Measurements from ENCODE around the gene OR5K4. TPM values are rescaled to one million over a fixed set of nuclear protein-coding genes. Genes with fewer than 3 reads are reported as not detected.
"Not testable (repeated sequence)": the region's sequence is repeated elsewhere in the genome, so short reads cannot be mapped to it uniquely, and the experiment has no call there.

OR5K4 gene
- total and polyA plus RNA-seq, 5 experiments from 2014 or later = not detected

DNA sequence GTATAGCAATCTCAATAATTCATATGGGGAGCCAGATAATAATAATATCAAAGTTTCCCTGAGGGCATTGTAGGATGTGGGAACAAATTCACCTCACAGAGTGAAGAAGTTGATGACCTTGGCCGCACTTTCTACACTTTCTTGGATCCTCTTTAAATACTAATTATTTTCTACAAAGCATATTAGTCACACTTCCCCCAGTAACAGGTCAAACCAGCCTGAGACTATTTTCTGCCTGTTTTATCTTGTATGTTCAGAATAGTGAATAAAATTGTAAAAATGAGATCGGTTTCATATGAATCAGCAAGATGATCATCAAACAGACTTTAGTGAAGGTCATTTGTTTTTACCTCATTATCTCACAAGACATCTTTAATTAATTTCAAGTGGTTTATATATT, 34.5 kb downstream of the OR5K4 start:
- POLR2A ChIA-PET = no interaction called here
- no peak overlapping the region for H3K4me3 Mint-ChIP-seq
- no peaks in the 10 kb centered on the region for H3K4me1 Mint-ChIP-seq
- H3K27ac Mint-ChIP-seq = no peak overlapping the region
- no peak for ATAC-seq
- peaks cover 8 to 33% (median 16%) of the 10 kb centered on the region in 5 donors for H3K27me3 Mint-ChIP-seq
- H3K9me3 Mint-ChIP-seq = no peaks in the 10 kb centered on the region
- H3K36me3 Mint-ChIP-seq = no peaks in the 10 kb centered on the region
- no peak for DNase-seq

DNA sequence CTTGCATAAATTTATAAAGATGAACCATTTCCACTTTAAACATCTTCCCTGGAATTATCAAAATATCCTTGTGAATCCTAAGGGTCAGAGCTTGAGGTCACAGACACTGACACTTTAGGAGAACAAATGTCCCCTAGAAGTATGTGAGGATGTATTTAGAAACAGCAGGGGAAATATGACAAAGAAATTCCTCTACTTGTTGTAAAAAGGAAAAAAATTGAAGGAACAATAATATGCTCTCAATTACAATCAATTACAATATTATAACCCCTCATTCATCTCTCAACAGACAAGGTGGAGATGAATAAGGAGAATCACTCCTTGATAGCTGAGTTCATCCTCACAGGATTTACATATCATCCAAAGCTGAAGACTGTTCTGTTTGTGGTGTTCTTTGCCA, 36.7 kb downstream of the OR5K4 start, which contains the start of gene OR5K3:
TSS of gene OR5K3 (plus strand) at position 301 of the 400 bp plus-strand sequence. CDS start at position 301, 0 bp downstream.
- Mint-ChIP-seq H3K36me3 (no peaks in the 10 kb centered on the region), H3K4me1 (no peaks in the 10 kb centered on the region), H3K27me3 (peaks cover 10 to 23% (median 18%) of the 10 kb centered on the region in 5 donors), H3K4me3 (no peak within 1 kb of the TSS), H3K9me3 (no peaks in the 10 kb centered on the region), H3K27ac (no peak within 1 kb of the TSS)
- no peak for ATAC-seq
- DNase-seq = no peak
- POLR2A ChIA-PET = no interaction called here

DNA sequence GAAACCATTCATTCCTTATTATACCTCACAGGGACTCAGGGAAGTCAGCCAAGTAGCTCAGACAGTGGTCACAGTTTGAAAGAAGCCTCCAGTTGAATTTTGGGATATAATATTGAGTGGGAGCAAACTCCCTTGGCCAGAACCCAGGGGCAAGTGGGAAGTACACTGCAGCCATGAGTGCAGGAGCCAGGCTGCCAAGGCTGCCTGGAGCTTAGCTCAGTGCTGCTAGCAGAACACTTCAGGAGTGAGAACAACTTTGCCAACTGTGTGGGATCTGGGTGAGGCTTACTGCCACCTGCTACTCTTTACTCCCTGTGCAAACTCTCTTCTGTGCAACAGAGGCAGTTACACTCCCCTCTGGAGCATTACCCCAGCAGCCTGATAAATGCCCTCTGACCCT, 41.4 kb downstream of the OR5K4 start:
- DNase-seq = no peak
- ATAC-seq = no peak
- Mint-ChIP-seq H3K36me3 (peaks cover 0 to 13% (median 4%) of the 10 kb centered on the region in 3 donors), H3K4me1 (no peaks in the 10 kb centered on the region), H3K27me3 (peaks cover 5 to 16% (median 11%) of the 10 kb centered on the region in 5 donors), H3K9me3 (peaks cover 4 to 26% (median 15%) of the 10 kb centered on the region in 9 donors), H3K4me3 (no peak overlapping the region), H3K27ac (no peak overlapping the region)
- POLR2A ChIA-PET = no interaction called here

- ATAC-seq, DNase-seq, H3K4me3 Mint-ChIP-seq, H3K27ac Mint-ChIP-seq, H3K4me1 Mint-ChIP-seq, POLR2A ChIA-PET: not testable (repeated sequence)
- peaks cover 6 to 39% (median 22%) of the 10 kb centered on the region in 9 donors for H3K9me3 Mint-ChIP-seq
- peaks cover 5 to 17% (median 9%) of the 10 kb centered on the region in 5 donors for H3K27me3 Mint-ChIP-seq
- H3K36me3 Mint-ChIP-seq = peaks cover 0 to 13% (median 4%) of the 10 kb centered on the region in 3 donors
Measured at GRCh38 chr3:98396482-98396881, 42.8 kb downstream of the OR5K4 start.

DNA sequence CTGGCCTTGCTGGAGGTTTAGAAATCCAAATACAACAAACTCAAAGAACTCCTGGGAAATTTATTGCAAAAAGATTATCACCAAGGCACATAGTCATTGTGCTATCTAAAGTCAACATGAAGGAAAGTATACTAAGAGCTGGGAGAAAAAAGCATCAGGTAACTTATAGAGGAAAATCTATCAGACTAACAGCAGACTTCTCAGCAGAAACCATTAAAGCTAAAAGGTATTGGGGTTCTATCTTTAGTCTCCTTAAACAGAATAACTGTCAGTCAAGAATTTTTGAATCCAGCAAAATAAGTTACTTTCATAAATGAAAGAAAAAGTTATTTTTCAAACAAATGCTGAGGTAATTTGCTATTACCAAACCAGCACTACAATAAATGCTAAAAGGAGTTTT, 44.9 kb downstream of the OR5K4 start:
- Mint-ChIP-seq H3K27ac (no peak overlapping the region), H3K36me3 (peaks cover 0 to 26% (median 4%) of the 10 kb centered on the region in 3 donors), H3K9me3 (peaks cover 13 to 57% (median 33%) of the 10 kb centered on the region in 9 donors), H3K4me1 (no peaks in the 10 kb centered on the region), H3K27me3 (peaks cover 2 to 17% (median 8%) of the 10 kb centered on the region in 5 donors), H3K4me3 (no peak overlapping the region)
- POLR2A ChIA-PET = interaction anchor here (0.7 kb wide), 1 partner anchor 195 kb away, joined by 3 read pairs; the partner anchor contains the start of gene CPOX
- no peak for DNase-seq
- no peak for ATAC-seq

DNA sequence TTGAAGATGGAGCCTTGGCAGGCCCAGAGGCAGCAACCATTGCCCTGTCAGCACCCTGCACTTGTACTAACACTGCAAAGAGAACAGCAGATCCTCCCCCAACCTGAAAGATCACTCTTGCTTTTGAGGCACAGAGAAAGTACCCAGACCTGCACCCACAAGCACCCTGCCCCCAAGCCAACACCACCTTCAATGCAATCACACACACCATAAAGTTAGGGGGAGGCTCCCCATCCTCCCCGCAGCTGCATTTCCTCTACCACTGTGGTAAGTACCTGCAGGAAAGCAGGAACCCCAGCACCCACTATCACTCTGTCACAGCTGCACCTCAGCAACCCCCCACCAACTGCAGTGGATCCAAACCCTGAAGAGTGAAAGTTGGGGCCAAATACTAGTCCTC, 48.9 kb downstream of the OR5K4 start:
- H3K36me3 Mint-ChIP-seq = peaks cover 0 to 55% (median 11%) of the 10 kb centered on the region in 3 donors
- H3K4me3 Mint-ChIP-seq = no peak overlapping the region
- peaks cover 25 to 88% (median 59%) of the 10 kb centered on the region in 9 donors for H3K9me3 Mint-ChIP-seq

GRCh38 chr3:98404010-98404409, 50.4 kb downstream of the OR5K4 start:
- no peak overlapping the region for H3K27ac Mint-ChIP-seq
- H3K4me1 Mint-ChIP-seq = no peaks in the 10 kb centered on the region
- peaks cover 21 to 83% (median 57%) of the 10 kb centered on the region in 9 donors for H3K9me3 Mint-ChIP-seq
- no peak for ATAC-seq
- H3K27me3 Mint-ChIP-seq = peaks cover 0 to 16% (median 0%) of the 10 kb centered on the region in 5 donors
- DNase-seq = no peak
- POLR2A ChIA-PET = interaction anchor here (0.7 kb wide), 1 partner anchor 161 kb away, joined by 3 read pairs; no protein-coding TSS in a partner anchor
- H3K4me3 Mint-ChIP-seq = no peak overlapping the region
- H3K36me3 Mint-ChIP-seq = peaks cover 0 to 51% (median 11%) of the 10 kb centered on the region in 3 donors

More for the DNA sequence above, 48.9 kb downstream of the OR5K4 start:
- Mint-ChIP-seq H3K27ac (peak overlapping the region in 1 of 10 donors; percentile 25), H3K4me1 (no peaks in the 10 kb centered on the region), H3K27me3 (peaks cover 0 to 16% (median 0%) of the 10 kb centered on the region in 5 donors)
- DNase-seq (no peak), ATAC-seq (no peak)
- POLR2A ChIA-PET = no interaction called here

Other genes with a start within 250 kb of the OR5K4 start
- not detected for gene OR5H1, start 223.1 kb upstream of the OR5K4 start, total RNA-seq
- gene OR5H1, start 223.1 kb upstream of the OR5K4 start, polyA plus RNA-seq = not detected
- not detected for gene OR5H14, start 206.4 kb upstream of the OR5K4 start, total RNA-seq
- gene OR5H14, start 206.4 kb upstream of the OR5K4 start, polyA plus RNA-seq = not detected
- not detected for gene OR5H15, start 187.2 kb upstream of the OR5K4 start, total RNA-seq
- gene OR5H15, start 187.2 kb upstream of the OR5K4 start, polyA plus RNA-seq = not detected
- gene OR5H6, start 89.6 kb upstream of the OR5K4 start, total RNA-seq = not detected
- not detected for gene OR5H6, start 89.6 kb upstream of the OR5K4 start, polyA plus RNA-seq
- not detected for gene OR5H2, start 71.3 kb upstream of the OR5K4 start, total RNA-seq
- not detected for gene OR5H2, start 71.3 kb upstream of the OR5K4 start, polyA plus RNA-seq
- gene OR5K3, start 36.8 kb downstream of the OR5K4 start, total RNA-seq = not detected
- not detected for gene OR5K3, start 36.8 kb downstream of the OR5K4 start, polyA plus RNA-seq
- not detected for gene OR5K1, start 109.3 kb downstream of the OR5K4 start, total RNA-seq
- gene OR5K1, start 109.3 kb downstream of the OR5K4 start, polyA plus RNA-seq = not detected
- not detected for gene OR5K2, start 143.8 kb downstream of the OR5K4 start, total RNA-seq
- not detected for gene OR5K2, start 143.8 kb downstream of the OR5K4 start, polyA plus RNA-seq
- 100 to 1,000 TPM; 159 to 176 TPM for gene CLDND1, start 169.0 kb downstream of the OR5K4 start, total RNA-seq
- gene CLDND1, start 169.0 kb downstream of the OR5K4 start, polyA plus RNA-seq = 10 to 100 TPM; 41.9 to 78.4 (median 49.1) TPM
- 10 to 100 TPM in 1 of 2 experiments, 1 to 10 TPM in 1; 9.1 to 10.8 TPM for gene GPR15, start 178.1 kb downstream of the OR5K4 start, total RNA-seq
- gene GPR15, start 178.1 kb downstream of the OR5K4 start, polyA plus RNA-seq = 1 to 10 TPM in 1 of 3 donors, under 1 TPM in 2; 0.41 to 2.0 (median 0.48) TPM
- gene CPOX, start 239.8 kb downstream of the OR5K4 start, total RNA-seq = 10 to 100 TPM; 24.5 to 27.1 TPM
- gene CPOX, start 239.8 kb downstream of the OR5K4 start, polyA plus RNA-seq = 1 to 10 TPM; 2.4 to 3.4 (median 2.6) TPM

Measured in naive thymus-derived CD8-positive, alpha-beta T cell (primary cell).